ENCODE results near the gene NT5C2. TPM values are rescaled to one million over a fixed set of nuclear protein-coding genes. Genes with fewer than 3 reads are reported as not detected.
A peak's percentile ranks its signal among the peaks of the same experiment; 100 is the strongest.
"Not testable (repeated sequence)": the region's sequence is repeated elsewhere in the genome, so short reads cannot be mapped to it uniquely, and the experiment has no call there.

NT5C2 gene
- polyA plus RNA-seq, 3 donors = 68.6 to 116 (median 81.8) TPM

- no peak overlapping the region for H3K9ac ChIP-seq (ENCODE audit: insufficient read depth, low read length, poor library complexity, severe bottlenecking)
- peaks cover 53% of the 10 kb centered on the region for H3K4me1 Mint-ChIP-seq
- intact Hi-C loops (cut with micrococcal nuclease) = no loop called here
- TF ChIP-seq CTCF (IDR thresholded peaks at IDR 0.05) = no peak
- 100% methylated on average over 3 of the region's 4 CpGs for WGBS (ENCODE audit: insufficient coverage)
- H3K27me3 Mint-ChIP-seq (ENCODE audit: low read depth in 3 of 3) = peaks cover 0 to 1% (median 0%) of the 10 kb centered on the region in 3 donors
- peaks cover 6% of the 10 kb centered on the region in 2 donors for H3K36me3 Mint-ChIP-seq
- H3K9me3 Mint-ChIP-seq = peaks cover 19 to 34% (median 23%) of the 10 kb centered on the region in 7 donors
- H3K4me1 ChIP-seq (ENCODE audit: control insufficient read depth in 1 of 2, insufficient read depth in 2 of 2, low read length in 2 of 2) = peaks cover 44 to 54% of the 10 kb centered on the region in 2 donors
- peaks cover 17 to 22% of the 10 kb centered on the region in 2 donors for H3K9me3 ChIP-seq (replicated peaks in 1 of 2; ENCODE audit: control insufficient read depth in 1 of 2, insufficient read depth in 1 of 2, low read length in 2 of 2)
- H4K20me1 ChIP-seq (ENCODE audit: insufficient read depth, low read length) = no peaks in the 10 kb centered on the region
- H3K4me3 ChIP-seq (replicated peaks in 1 of 3; ENCODE audit: low read depth in 2 of 3, low read length in 3 of 3) = peak overlapping the region in 1 of 3 experiments; percentile 6
- peak overlapping the region in 1 of 2 donors; percentile 74 for H3K27ac ChIP-seq (ENCODE audit: low read depth in 1 of 2, low read length in 2 of 2)
- no peaks in the 10 kb centered on the region for H3K36me3 ChIP-seq (replicated peaks in 1 of 2; ENCODE audit: control insufficient read depth in 1 of 2, insufficient read depth in 2 of 2, low read length in 2 of 2)
- no peaks in the 10 kb centered on the region for H3K79me2 ChIP-seq (ENCODE audit: insufficient read depth, low read length)
- no peak overlapping the region for H2AFZ ChIP-seq (ENCODE audit: insufficient read depth, low read depth, low read length, poor library complexity, severe bottlenecking)
- no peak overlapping the region for H3K4me3 Mint-ChIP-seq
- no peak overlapping the region for H3K4me2 ChIP-seq (replicated peaks; ENCODE audit: extremely low read depth, low read length, poor library complexity, severe bottlenecking)
- DNase-seq = no peak
- peak overlapping the region in 6 of 7 donors; percentile 36 to 83 (median 63) for H3K27ac Mint-ChIP-seq
- H3K27me3 ChIP-seq (ENCODE audit: control insufficient read depth in 2 of 2, insufficient read depth in 2 of 2, low read length in 2 of 2) = no peaks in the 10 kb centered on the region
Observed at GRCh38 chr10:103224133-103224532, 31.1 kb upstream of the NT5C2 start.

DNA sequence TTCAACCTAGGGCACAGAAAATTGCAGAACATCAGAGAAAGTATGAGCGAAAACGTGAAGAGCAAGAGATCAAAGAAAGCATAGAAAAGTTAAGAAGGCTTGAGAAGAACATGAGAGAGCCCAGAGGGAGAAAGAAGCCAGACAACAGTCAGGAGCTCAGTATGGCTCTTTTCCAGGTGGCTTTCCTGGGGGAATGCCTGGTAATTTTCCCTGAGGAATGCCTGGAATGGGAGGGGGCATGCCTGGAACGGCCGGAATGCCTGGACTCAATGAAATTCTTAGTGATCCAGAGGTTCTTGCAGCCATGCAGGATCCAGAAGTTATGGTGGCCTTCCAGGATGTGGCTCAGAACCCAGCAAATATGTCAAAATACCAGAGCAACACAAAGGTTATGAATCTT is 23.3 kb upstream of the NT5C2 start:
- H3K4me2 ChIP-seq (replicated peaks; ENCODE audit: extremely low read depth, low read length, poor library complexity, severe bottlenecking); H4K20me1 ChIP-seq (ENCODE audit: insufficient read depth, low read length); DNase-seq; H3K27ac ChIP-seq (ENCODE audit: low read depth in 1 of 2, low read length in 2 of 2); intact Hi-C loops (cut with micrococcal nuclease); H3K9me3 ChIP-seq (replicated peaks in 1 of 2; ENCODE audit: control insufficient read depth in 1 of 2, insufficient read depth in 1 of 2, low read length in 2 of 2); H3K4me1 Mint-ChIP-seq; H3K36me3 Mint-ChIP-seq; H3K27ac Mint-ChIP-seq; H3K27me3 ChIP-seq (ENCODE audit: control insufficient read depth in 2 of 2, insufficient read depth in 2 of 2, low read length in 2 of 2); H3K4me3 Mint-ChIP-seq; H3K27me3 Mint-ChIP-seq (ENCODE audit: low read depth in 3 of 3); H3K4me3 ChIP-seq (replicated peaks in 1 of 3; ENCODE audit: low read depth in 2 of 3, low read length in 3 of 3); H3K36me3 ChIP-seq (replicated peaks in 1 of 2; ENCODE audit: control insufficient read depth in 1 of 2, insufficient read depth in 2 of 2, low read length in 2 of 2); H2AFZ ChIP-seq (ENCODE audit: insufficient read depth, low read depth, low read length, poor library complexity, severe bottlenecking); H3K9ac ChIP-seq (ENCODE audit: insufficient read depth, low read length, poor library complexity, severe bottlenecking); H3K79me2 ChIP-seq (ENCODE audit: insufficient read depth, low read length); H3K4me1 ChIP-seq (ENCODE audit: control insufficient read depth in 1 of 2, insufficient read depth in 2 of 2, low read length in 2 of 2): not testable (repeated sequence)
- H3K9me3 Mint-ChIP-seq = peaks cover 2 to 13% (median 6%) of the 10 kb centered on the region in 7 donors
- 100% methylated on average over 3 of the region's 4 CpGs for WGBS (ENCODE audit: insufficient coverage)

Data from CD14-positive monocyte (primary cell).